Aorta (tissue), 5 donors: ENCODE measurements around the gene PITX1. TPM values are rescaled to one million over a fixed set of nuclear protein-coding genes. Genes with fewer than 3 reads are reported as not detected.
"Not testable (repeated sequence)": the region's sequence is repeated elsewhere in the genome, so short reads cannot be mapped to it uniquely, and the experiment has no call there.

Experiments
- ATAC-seq: fragments of 200-7000 bp; cut with Tn5 transposase; one replicate; pipeline ENCODE4 v1.9.1; 2022; ENCODE audit warnings: moderate library complexity; ENCODE audit not compliant: low FRiP score
- DNase-seq, 2 donors: peaks; one replicate each; pipeline ENCODE4 v3.0.0-alpha.2; 2020
- H3K27ac ChIP-seq, 2 donors: one replicate each; pipeline ENCODE4 v1.5.1; 2013; ENCODE audit warnings: low read length in 2 of 2, mild to moderate bottlenecking in 2 of 2, moderate library complexity in 2 of 2, control low read depth in 1 of 2, inconsistent platforms in 1 of 2, low read depth in 1 of 2
- H3K27me3 ChIP-seq, 2 donors: one replicate each; pipeline ENCODE4 v1.6.1; 2013; ENCODE audit warnings: control low read depth in 1 of 2, low read length in 1 of 2, mild to moderate bottlenecking in 1 of 2, moderate library complexity in 1 of 2; ENCODE audit not compliant: insufficient read depth in 2 of 2, control insufficient read depth in 1 of 2
- H3K36me3 ChIP-seq, 2 donors: one replicate each; pipeline ENCODE4 v1.6.1; 2013; ENCODE audit warnings: control low read depth in 1 of 2, low read length in 1 of 2, mild to moderate bottlenecking in 1 of 2; ENCODE audit not compliant: insufficient read depth in 2 of 2, control insufficient read depth in 1 of 2
- H3K4me1 ChIP-seq, 2 donors: one replicate each; pipeline ENCODE4 v1.6.1; 2013; ENCODE audit warnings: low read length in 2 of 2, control low read depth in 1 of 2, mild to moderate bottlenecking in 1 of 2, moderate library complexity in 1 of 2; ENCODE audit not compliant: insufficient read depth in 2 of 2, control insufficient read depth in 1 of 2
- H3K4me3 ChIP-seq, 2 donors: one replicate each; pipeline ENCODE4 v1.5.1; 2013; ENCODE audit warnings: low read length in 2 of 2, control low read depth in 1 of 2, mild to moderate bottlenecking in 1 of 2
- H3K9me3 ChIP-seq: one replicate; pipeline ENCODE4 v1.6.1; 2013; ENCODE audit warnings: mild to moderate bottlenecking, low read length; ENCODE audit not compliant: control insufficient read depth
- WGBS, 2 donors: extraction: QIAGEN DNeasy Blood & Tissue Kit; methylation state at CpG; one replicate each; pipeline ENCODE4 v1.1.7; 2013; 5-methylcytosine and 5-hydroxymethylcytosine counted together
- intact Hi-C, 2 donors: fragments of 100-400 bp; cut with DNase I; formaldehyde crosslinking; loops; one replicate each; pipeline versions ENCODE4 v1.14.2 to v1.15.0; 2022
- long read RNA-seq, 2 donors: library from polyadenylated mRNA; unstranded; transcript quantifications; one replicate each; pipeline ENCODE4 v2.0.0, GENCODE V29; 2020 to 2021
- polyA plus RNA-seq, 2 donors: library from polyadenylated mRNA; stranded (reverse); fragments of 200-250 nt; gene quantifications; one replicate each; pipeline ENCODE4 v1.2.3, GENCODE V29; 2013
- total RNA-seq, 2 donors: library from RNA; stranded (reverse); fragmentation: NEBNext Ultra II Directional; extraction: Animal tissue kit (Norgen Biotek cat#: 25700); gene quantifications; one replicate each; pipeline ENCODE4 v1.2.1, GENCODE V29; 2021
- donor health status: healthy with polysubstance abuse.
- donor health status: Bipolar disorder and iron deficiency.
- donor health status: DM: no; HTN: no; CAD: no.
- donor health status: DM: no; HTN: no; CAD: no.
- donor health status: DM: yes; HTN: yes; CAD: no.

Gene PITX1
- total RNA-seq (under 1 TPM in 1 of 2 donors, not detected in 1; 0.39 TPM), polyA plus RNA-seq (1 to 10 TPM in 1 of 2 donors, under 1 TPM in 1; 0.49 to 2.3 TPM)
- long read RNA-seq, donor 1, partial matches to known transcripts: 0 of 1 reads
- long read RNA-seq, donor 1, other reads (novel, unspliced or antisense): 1 of 1 reads
- long read RNA-seq, donor 2, partial matches to known transcripts: 0 of 2 reads
- long read RNA-seq, donor 2, other reads (novel, unspliced or antisense): 0 of 2 reads

DNA sequence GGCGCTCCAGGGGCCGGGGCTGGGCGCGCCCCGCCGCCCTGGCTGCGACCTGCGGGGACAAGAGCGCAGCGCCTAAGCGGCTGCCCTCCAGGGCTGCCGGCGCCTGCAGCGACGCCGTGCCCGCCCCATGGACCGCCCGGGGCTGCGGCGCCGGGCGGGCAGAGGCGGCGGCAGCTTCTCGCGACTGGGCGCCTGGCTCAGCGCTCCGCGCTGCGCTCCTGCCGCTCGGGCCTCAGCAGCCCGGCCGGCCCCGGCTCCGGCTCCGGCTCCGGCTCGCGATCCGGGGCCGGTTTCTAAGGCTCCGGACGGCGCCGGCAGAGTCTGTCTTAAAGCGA is at the start of gene PITX1:
TSS of gene PITX1 (minus strand) at position 328 of the 335 bp plus-strand sequence. CDS start 347 bp downstream, outside the sequence.
- Histone ChIP-seq H3K9me3 (no peaks in the 10 kb centered on the region), H3K27me3 (no peaks in the 10 kb centered on the region), H3K27ac (no peak within 1 kb of the TSS), H3K36me3 (no peaks in the 10 kb centered on the region), H3K4me3 (peak within 1 kb of the TSS; percentile 50 to 53), H3K4me1 (no peaks in the 10 kb centered on the region)
- WGBS, 2 donors: 0 to 1% methylated on average over 7 to 49 of the region's 49 CpGs
- ATAC-seq (no peak), DNase-seq (no peak)
- intact Hi-C loops: no loop called here

DNA sequence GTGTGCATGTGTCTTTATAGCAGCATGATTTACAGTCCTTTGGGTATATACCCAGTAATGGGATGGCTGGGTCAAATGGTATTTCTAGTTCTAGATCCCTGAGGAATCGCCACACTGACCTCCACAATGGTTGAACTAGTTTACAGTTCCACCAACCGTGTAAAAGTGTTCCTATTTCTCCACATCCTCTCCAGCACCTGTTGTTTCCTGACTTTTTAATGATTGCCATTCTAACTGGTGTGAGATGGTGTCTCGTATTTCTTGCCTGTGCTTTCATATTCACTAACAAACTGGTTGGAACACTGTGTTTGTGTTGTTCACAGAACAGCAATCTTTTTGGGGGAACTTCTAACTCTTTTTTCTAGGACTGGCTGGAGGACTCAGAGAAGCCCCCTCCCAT is 49.3 kb upstream of the PITX1 start:
- H3K27ac ChIP-seq, DNase-seq, intact Hi-C loops, H3K4me3 ChIP-seq, ATAC-seq, H3K36me3 ChIP-seq, H3K27me3 ChIP-seq, H3K4me1 ChIP-seq, H3K9me3 ChIP-seq: not testable (repeated sequence)
- WGBS, 2 donors: 75 to 88% methylated on average over 3 of the region's 3 CpGs

- Histone ChIP-seq H3K36me3 (no peaks in the 10 kb centered on the region), H3K27me3 (no peaks in the 10 kb centered on the region), H3K4me3 (no peak overlapping the region), H3K27ac (no peak overlapping the region), H3K9me3 (peaks cover 3% of the 10 kb centered on the region), H3K4me1 (no peaks in the 10 kb centered on the region)
- intact Hi-C loops: no loop called here
- no peak for ATAC-seq
- no peak for DNase-seq
- WGBS, 2 donors: 83 to 87% methylated on average over 2 of the region's 2 CpGs
Observed at GRCh38 chr5:135081240-135081639, 47.2 kb upstream of the PITX1 start.

DNA sequence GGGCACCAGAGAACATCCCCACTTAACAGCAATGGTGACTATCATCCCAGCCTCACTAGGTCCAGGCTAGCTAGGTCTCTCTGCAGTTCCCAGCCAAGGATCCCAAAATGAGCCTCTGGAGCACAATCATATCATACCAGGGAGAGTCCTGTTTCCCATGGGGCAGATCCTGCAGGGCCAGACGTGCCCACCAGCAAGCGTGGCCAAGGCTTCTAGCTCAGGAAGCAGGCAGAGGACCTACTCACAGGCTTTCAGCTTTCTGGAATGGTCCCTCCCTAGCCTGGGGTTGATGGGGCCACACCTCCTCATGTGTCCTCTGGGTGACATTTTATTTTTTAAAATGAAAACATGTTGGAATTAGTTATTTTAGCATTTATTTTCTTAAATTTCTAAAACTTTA is 45.7 kb upstream of the PITX1 start:
- DNase-seq: peak in 1 of 2 donors; percentile 9

DNA sequence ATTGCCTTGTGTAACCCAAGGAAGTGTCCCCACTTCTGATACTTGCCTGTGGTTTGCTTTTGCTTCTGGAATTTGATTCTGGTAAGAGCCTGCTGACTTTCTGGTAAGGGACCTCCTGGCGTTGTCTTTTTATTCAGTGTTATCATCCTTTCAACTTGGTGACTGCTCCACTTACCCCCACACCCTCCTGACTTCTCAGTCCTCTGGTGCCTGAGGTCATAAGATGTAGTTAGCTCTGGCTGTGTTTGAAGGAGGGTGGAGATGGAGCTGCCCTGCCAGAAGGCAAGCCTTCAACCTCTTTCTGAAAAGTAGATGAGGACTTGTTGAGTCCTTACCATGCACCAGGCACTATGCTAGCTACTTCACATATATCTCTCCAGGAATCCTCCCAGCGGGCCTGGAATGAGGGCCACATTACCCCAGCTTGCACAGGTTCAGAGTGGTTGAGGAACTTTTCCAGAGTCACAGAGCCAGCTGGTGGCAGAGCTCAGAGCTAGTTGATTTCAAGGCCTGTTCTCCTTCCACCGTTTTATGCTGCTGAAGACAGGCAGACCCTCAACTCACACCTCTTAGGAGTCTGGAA is 45.2 kb upstream of the PITX1 start:
- H3K36me3 ChIP-seq: no peaks in the 10 kb centered on the region
- DNase-seq (peak in 1 of 2 donors; percentile 19), ATAC-seq (no peak)
- WGBS, 2 donors: 82 to 86% methylated on average over 3 of the region's 3 CpGs
- H3K27ac ChIP-seq: no peak overlapping the region
- peaks cover 3% of the 10 kb centered on the region for H3K9me3 ChIP-seq
- H3K4me3 ChIP-seq: no peak overlapping the region
- no peaks in the 10 kb centered on the region for H3K4me1 ChIP-seq
- intact Hi-C loops: no loop called here
- H3K27me3 ChIP-seq: no peaks in the 10 kb centered on the region

More for the DNA sequence above, 45.7 kb upstream of the PITX1 start:
- H3K36me3 ChIP-seq: no peaks in the 10 kb centered on the region
- no peak overlapping the region for H3K27ac ChIP-seq
- 67 to 71% methylated on average over 2 of the region's 2 CpGs for WGBS, 2 donors
- ATAC-seq: no peak
- H3K27me3 ChIP-seq: no peaks in the 10 kb centered on the region
- H3K4me1 ChIP-seq: no peaks in the 10 kb centered on the region
- intact Hi-C loops: no loop called here
- peaks cover 3% of the 10 kb centered on the region for H3K9me3 ChIP-seq
- H3K4me3 ChIP-seq: no peak overlapping the region

DNA sequence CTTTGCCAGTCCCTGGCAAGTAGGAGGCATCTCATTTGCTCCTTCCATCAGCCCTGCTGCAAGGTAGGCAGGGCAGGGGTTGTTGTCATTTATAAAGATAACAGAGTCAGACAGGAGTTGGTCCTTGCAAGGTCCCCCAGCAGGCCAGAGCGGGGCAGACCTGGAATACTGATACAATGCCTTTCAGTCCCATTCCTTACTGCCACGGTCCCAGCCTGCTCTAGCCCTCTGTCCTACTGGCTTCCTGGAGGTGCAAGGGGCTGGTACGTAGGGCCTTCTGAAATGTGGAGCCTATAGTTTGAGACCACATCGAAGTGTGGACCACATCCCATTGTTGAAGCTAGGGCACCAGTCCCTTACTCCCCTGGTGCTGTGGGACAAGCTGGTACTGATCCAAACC is 42.8 kb upstream of the PITX1 start:
- H3K4me1 ChIP-seq: no peaks in the 10 kb centered on the region
- H3K36me3 ChIP-seq: no peaks in the 10 kb centered on the region
- ATAC-seq (no peak), DNase-seq (peak in 1 of 2 donors; percentile 55)
- 86 to 88% methylated on average over 4 of the region's 4 CpGs for WGBS, 2 donors
- no peaks in the 10 kb centered on the region for H3K9me3 ChIP-seq
- no peak overlapping the region for H3K4me3 ChIP-seq
- H3K27ac ChIP-seq: no peak overlapping the region
- intact Hi-C loops: no loop called here
- no peaks in the 10 kb centered on the region for H3K27me3 ChIP-seq

- intact Hi-C loops: no loop called here
- H3K27me3 ChIP-seq: no peaks in the 10 kb centered on the region
- H3K4me3 ChIP-seq: no peak overlapping the region
- H3K27ac ChIP-seq: no peak overlapping the region
- ATAC-seq (no peak), DNase-seq (peak in 1 of 2 donors; percentile 31)
- H3K4me1 ChIP-seq: no peaks in the 10 kb centered on the region
- 81 to 89% methylated on average over 12 of the region's 12 CpGs for WGBS, 2 donors
- no peaks in the 10 kb centered on the region for H3K36me3 ChIP-seq
- no peaks in the 10 kb centered on the region for H3K9me3 ChIP-seq
Observed at GRCh38 chr5:135076051-135076491, 42.0 kb upstream of the PITX1 start.

DNA sequence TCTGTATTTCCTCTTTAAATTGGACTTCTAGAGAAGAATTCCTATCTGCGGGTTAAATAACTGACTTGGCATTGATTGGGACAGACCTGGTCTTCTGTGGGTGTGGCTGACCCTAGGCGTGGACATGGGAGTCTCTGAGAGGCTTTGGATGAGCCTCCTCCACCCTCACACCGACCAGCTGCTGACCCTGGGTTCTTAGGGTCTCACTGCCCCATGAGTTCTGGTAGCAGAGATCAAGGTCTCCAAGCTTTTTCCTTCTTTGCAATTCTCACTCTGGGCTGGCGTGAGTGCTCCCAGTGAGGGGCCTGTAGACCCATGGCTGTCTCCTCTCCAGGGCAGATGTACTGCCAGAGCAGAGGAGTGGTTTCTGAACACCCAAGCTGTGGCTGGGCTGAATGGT is 41.6 kb upstream of the PITX1 start:
- no peaks in the 10 kb centered on the region for H3K36me3 ChIP-seq
- no peaks in the 10 kb centered on the region for H3K9me3 ChIP-seq
- H3K4me3 ChIP-seq: no peak overlapping the region
- WGBS, 2 donors: 74 to 85% methylated on average over 4 of the region's 4 CpGs
- intact Hi-C loops: no loop called here
- H3K27ac ChIP-seq: no peak overlapping the region
- ATAC-seq: no peak
- DNase-seq: peak in 1 of 2 donors; percentile 33
- no peaks in the 10 kb centered on the region for H3K27me3 ChIP-seq
- H3K4me1 ChIP-seq: no peaks in the 10 kb centered on the region

DNA sequence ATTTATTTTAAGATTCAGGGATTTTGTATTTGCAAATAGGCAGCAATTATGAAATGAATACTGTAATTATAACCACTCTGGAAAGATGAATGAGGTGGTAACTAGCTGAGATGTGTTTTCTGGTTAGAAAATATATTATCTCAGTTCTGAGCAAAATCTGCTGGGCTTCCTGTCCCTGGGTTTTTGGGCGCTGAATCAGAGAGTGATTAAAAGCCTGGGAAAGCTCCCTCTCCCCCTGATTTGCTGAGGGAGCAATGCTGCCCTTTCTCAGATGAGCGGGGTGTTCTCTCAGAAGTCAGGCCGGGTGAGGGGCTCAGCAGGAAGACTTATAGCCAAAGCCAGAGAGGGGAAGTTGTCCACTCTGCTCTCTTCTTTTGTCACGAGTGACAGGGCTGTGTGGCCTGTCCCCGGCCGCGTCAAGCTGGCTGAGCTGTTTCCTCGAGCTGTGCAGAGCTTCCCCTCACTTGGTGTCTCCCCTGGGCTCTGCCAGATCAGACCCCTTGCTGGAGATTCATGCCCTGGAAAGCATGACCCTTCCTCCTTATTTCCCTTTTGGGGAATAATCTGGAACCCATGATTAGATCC is 39.8 kb upstream of the PITX1 start:
- DNase-seq: peak in 1 of 2 donors; percentile 33
- WGBS, 2 donors: 59 to 66% methylated on average over 8 of the region's 8 CpGs

More for the DNA sequence above, 39.8 kb upstream of the PITX1 start:
- Histone ChIP-seq H3K27me3 (no peaks in the 10 kb centered on the region), H3K4me3 (no peak overlapping the region), H3K9me3 (no peaks in the 10 kb centered on the region), H3K36me3 (no peaks in the 10 kb centered on the region), H3K27ac (no peak overlapping the region), H3K4me1 (no peaks in the 10 kb centered on the region)
- ATAC-seq: no peak
- intact Hi-C loops: no loop called here
